NCI-H2029 (cell line): Measurements from ENCODE around the gene SMYD5.

ENCODE experiments used
- DNase-seq: peaks from one replicate; lab custom pipeline; 2025; lab: John Stamatoyannopoulos, UW

Gene SMYD5

GRCh38 chr2:73205611-73206010 is 8.4 kb upstream of the SMYD5 start:
- DNase-seq = no peak

- DNase-seq = no peak
Observed at GRCh38 chr2:73208258-73208657, 5.8 kb upstream of the SMYD5 start.

GRCh38 chr2:73210019-73210418 is 4.0 kb upstream of the SMYD5 start:
- no peak for DNase-seq

GRCh38 chr2:73210696-73211095 is 3.3 kb upstream of the SMYD5 start:
- no peak for DNase-seq

GRCh38 chr2:73212098-73212447 is 2.0 kb upstream of the SMYD5 start:
- DNase-seq = no peak

GRCh38 chr2:73212448-73213176 is 1.4 kb upstream of the SMYD5 start:
- DNase-seq = peak; percentile 40

GRCh38 chr2:73215254-73215653 is 1.2 kb downstream of the SMYD5 start:
- no peak for DNase-seq

- no peak for DNase-seq
Observed at GRCh38 chr2:73217160-73217559, 3.1 kb downstream of the SMYD5 start.

GRCh38 chr2:73217826-73218225 is 3.8 kb downstream of the SMYD5 start:
- no peak for DNase-seq

GRCh38 chr2:73218298-73218697 is 4.3 kb downstream of the SMYD5 start:
- no peak for DNase-seq

- no peak for DNase-seq
Observed at GRCh38 chr2:73223821-73224220, 9.8 kb downstream of the SMYD5 start.

- no peak for DNase-seq
Observed at GRCh38 chr2:73225513-73226360, 11.7 kb downstream of the SMYD5 start.

- DNase-seq = no peak
Observed at GRCh38 chr2:73227086-73227485, 13.0 kb downstream of the SMYD5 start.

- DNase-seq = no peak
Observed at GRCh38 chr2:73228631-73229030, 14.6 kb downstream of the SMYD5 start.

GRCh38 chr2:73232403-73233153 is 18.5 kb downstream of the SMYD5 start:
- DNase-seq = no peak

- DNase-seq = peak; percentile 99
Observed at GRCh38 chr2:73233154-73233931, 19.3 kb downstream of the SMYD5 start, which contains the start of gene PRADC1. Gene PRADC1 (minus strand): TSS chr2:73233239. CDS start chr2:73233160, 79 bp downstream.

- peak; percentile 88 for DNase-seq
Observed at GRCh38 chr2:73233932-73234832, 20.1 kb downstream of the SMYD5 start, which contains the start of gene CCT7. Gene CCT7 (plus strand): TSS chr2:73234308. CDS start chr2:73234379, 71 bp downstream.

GRCh38 chr2:73235315-73236028 is 21.4 kb downstream of the SMYD5 start:
- DNase-seq = no peak

GRCh38 chr2:73237168-73237567 is 23.1 kb downstream of the SMYD5 start:
- DNase-seq = no peak

- DNase-seq = no peak
Observed at GRCh38 chr2:73238149-73238548, 24.1 kb downstream of the SMYD5 start.
